CD4-positive, alpha-beta T cell treated with Interleukin-21 for 1 hour (primary cell): ENCODE results near the gene EFHD1.

Source experiments
- DNase-seq: peaks from one replicate; pipeline ENCODE4 v3.0.0-alpha.2; 2020

EFHD1 gene, protein sequence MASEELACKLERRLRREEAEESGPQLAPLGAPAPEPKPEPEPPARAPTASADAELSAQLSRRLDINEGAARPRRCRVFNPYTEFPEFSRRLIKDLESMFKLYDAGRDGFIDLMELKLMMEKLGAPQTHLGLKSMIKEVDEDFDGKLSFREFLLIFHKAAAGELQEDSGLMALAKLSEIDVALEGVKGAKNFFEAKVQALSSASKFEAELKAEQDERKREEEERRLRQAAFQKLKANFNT

DNA sequence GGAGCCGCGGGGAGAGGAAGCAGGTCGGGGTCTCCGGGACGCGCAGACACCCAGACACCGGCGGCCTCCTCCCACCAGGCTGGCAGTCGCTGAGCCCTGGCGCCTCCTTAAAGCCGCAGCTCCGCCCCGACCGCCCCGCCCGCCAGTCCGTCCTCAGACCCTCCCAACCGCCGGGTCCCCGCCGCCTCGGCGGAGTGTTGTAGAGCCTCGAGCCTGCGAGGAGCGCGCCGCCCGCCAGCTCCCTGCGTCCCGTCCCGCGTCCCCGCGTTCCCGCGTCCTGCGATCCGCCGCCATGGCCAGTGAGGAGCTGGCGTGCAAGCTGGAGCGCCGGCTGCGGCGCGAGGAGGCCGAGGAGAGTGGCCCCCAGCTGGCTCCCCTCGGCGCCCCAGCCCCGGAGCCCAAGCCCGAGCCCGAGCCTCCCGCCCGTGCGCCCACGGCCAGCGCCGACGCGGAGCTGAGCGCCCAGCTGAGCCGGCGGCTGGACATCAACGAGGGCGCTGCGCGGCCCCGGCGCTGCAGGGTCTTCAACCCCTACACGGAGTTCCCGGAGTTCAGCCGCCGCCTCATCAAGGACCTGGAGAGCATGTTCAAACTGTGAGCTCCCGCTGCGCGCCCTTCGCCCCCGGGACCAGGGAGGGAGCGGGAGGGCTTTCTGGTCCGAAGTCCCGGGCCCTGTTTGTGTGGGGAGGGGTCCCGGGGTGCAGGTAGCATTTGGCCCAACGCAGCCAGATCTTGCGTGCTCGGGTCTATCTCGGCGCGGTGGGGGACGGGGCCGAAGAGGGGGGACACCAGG is at the start of gene EFHD1:
TSS of gene EFHD1 (plus strand) at position 192 of the 793 bp plus-strand sequence. CDS start at position 293, 101 bp downstream.
- DNase-seq, result peak; percentile 40

DNA sequence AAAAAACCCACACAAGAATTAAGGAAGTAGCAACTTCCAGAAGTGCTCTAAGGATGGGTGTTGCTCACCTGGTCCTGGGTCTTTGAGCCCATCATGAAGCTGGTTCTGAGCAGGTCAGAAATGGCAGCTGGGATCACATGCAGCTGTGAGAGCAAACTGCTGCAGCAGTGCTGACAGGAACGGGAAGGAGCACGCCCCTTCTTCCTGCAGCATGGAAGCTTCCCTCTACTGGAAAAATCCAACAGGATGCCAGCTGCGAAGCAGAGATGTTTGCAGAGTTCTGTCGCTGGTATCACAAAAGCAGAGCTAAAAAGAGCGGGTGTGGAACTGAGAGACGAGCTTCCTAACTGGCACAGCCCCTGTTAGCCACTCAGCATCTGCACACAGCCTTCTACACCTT is 49.2 kb upstream of the EFHD1 start:
- no peak for DNase-seq

DNA sequence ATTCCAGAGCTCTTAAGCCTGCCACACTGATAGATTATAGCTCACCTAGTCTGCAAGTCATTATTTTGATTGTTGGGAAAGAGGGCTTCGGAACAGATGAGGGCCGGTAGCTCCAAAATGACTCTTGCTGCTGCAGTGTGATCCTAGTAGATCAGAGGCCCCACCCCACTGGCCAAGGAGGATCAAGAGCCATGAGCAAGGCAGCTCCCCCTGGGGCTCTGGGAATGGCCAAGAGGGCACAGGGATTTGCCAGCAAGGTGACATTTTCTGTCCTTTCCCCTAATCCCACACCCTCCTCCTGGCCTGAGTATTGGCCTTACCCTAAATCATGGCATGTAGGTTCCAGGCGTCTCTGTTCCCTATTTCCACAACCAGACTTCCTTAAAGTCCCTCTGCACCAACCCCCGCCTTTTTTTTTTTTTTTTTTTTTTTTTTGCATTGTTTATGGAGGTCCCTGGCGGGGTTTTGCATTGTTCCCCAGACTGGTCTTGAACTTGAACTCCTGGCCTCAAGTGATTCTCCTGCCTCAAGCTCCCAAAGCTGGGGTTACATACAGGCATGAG is 46.4 kb upstream of the EFHD1 start:
- DNase-seq, result no peak

DNA sequence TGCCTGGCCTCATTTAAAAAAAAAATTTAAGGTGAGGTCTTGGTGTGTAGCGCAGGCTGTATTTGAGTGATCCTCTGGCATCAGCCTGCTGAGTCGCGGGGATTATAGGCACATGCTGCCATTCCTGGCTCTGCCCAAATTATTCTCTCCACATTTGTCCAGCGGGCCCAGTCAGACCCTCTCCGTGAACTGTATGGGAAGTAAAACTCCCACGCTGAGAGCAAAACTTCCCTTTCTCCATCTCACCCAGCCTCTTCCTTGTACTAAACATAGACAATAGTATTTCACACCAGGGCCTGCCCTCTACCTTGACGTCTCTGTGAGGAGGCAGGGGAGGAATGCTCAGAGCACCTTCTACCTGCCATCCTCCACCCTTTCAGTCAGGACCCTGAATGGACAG is 45.9 kb upstream of the EFHD1 start:
- no peak for DNase-seq

DNA sequence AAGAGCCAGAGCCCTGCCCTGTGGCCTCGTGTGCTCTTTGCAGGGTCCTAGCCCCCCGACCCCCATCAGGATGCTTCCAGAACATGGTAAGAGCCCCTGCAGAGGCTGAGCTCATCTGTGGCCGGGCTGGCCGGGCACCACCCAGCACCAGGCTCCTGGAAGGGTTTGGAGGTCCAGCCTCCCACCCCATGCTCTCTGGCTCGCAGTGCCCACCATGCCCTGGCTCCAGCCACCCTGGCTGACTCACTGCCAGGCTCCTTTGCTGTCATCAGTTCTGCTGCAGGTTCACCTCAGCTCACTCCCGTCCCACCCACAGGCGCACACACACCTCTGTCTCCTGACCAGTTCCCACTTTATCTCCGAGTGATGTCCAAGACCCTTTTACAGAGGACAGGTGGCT is 45.4 kb upstream of the EFHD1 start:
- DNase-seq, result no peak

DNA sequence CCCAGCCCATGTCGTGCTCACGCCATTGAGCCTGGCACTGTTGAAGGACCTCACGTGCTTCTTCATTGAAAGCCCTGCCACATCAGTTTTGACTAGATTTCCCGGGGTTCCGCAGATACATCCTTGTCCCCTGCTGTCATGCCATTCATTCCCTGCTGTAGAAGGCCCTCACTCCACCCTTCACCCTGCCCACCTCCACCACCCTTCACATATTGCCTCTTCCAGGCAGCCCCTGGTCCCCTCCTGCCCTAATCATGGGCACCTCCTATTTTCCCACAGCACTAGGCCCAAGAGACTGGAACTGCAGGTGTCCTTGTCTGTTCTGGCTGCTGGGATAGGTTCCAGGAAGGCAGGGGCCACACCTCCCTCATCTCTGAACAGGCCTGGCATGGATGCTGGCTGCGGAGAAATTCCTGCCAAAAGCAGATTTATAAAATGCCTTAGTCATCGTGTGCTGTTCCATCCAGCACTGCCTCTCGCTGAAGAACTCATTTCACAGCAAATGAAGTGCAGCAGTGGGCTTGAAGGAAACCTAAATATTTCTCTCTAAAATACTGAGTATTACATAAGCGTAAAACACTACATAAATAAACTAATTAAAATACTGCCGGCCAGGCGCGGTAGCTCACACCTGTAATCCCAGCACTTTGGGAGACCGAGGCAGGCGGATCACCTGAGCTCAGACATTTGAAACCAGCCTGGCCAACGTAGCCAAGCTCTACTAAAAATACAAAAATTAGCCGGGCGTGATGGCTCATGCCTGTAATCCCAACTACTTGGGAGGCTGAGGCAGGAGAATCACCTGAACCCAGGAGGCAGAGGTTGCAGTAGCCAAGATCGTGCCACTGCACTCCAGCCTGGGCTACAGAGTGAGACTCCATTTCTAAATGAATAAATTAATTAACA is 44.5 kb upstream of the EFHD1 start:
- no peak for DNase-seq

DNA sequence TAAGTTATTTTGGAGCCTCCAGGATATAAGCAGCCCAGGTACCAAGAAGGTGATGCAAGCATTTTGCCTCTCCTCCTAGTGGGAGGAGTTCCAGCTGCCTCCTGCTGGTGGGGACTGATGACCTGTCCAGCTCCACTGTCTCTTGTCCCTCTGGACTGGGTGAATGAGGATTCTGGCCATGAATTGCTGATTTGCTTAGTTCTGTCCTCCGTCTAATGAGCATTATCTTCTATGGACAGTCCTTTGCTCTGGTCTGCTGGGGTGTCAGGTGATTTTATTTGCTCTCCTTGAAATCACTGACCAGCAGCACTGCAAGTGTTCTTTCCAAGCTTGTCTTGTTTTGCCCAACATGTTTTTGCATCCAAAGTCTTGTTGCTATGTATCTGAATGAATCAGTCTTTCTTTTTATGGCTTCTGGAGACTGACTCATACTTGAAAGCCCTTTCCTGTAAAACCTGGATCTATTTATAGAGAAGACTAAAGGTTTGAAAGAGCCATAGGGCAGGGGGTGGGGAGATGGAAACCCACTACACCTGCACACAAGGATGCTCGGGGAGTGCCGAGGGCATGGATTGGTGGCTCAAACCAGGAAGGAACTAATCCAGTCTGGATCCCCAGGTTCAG is 40.5 kb upstream of the EFHD1 start:
- no peak for DNase-seq

DNA sequence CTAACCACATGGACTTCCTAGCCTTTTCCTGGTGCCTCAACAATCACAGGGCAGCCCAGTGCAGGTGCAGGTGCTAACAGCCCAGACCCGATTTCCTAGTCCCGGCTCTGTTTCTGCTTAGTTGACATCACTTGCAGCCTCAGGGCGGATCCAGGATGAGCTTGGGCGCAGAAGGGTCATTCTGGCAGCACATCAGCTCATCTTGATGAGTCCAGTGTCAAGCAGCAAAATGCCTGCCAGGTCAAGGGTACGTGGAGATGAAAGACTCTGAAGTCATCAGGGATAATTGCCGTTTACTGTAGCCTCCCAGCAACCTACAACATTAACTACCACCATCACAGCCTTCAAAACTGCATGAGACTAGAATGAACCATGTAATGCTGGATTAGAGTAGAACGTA is 39.4 kb upstream of the EFHD1 start:
- DNase-seq, result no peak

DNA sequence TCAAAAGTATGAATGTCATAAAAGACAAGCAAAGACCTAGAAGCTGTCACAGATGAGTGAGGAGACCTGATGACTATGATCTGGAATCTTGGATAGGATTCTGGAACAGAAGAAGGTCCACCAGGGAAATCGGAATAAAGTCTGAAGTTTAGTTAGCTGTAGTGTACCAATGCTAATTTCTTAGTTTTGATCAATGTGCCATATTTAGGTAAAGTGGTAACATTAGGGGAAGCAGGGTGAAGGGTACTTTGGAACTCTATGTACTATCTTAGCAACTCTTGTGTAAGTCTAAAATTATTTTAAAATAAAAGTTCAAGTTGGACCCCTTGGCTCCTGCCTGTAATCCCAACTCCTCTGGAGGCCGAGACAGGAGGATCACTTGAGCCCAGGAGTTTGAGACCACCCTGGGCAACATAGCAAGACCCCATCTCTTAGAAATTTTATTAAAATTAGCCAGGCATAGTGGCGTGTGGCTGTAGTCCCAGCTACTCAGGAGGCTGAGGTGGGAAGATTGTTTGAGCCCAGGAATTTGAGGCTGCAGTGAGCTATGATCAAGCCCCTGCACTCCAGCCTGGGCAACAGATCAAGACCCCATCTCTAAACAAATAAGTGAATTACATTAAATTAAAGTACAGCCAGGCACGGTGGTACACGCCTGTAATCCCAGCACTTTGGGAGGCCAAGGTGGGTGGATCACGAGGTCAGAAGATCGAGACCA is 35.9 kb upstream of the EFHD1 start:
- DNase-seq, result no peak

DNA sequence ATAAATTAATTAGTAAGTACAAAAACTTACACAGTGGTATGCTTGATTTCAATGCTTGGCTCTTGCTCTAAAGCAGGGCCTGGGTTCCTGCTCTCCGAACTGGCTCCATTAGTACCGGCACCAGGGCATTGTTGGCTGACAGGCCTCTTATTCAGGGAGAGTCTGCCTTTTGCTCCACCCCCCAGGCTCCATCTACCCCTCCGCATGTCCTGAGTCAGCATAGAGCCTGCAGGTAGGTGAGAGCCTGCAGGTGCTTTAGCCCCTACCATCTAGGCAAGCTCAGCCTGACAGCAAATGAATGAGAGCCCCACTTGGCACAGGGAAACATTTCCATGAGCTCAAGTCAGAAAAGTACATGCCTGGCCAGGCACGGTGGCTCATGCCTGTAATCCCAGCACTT is 35.1 kb upstream of the EFHD1 start:
- DNase-seq, result no peak

DNA sequence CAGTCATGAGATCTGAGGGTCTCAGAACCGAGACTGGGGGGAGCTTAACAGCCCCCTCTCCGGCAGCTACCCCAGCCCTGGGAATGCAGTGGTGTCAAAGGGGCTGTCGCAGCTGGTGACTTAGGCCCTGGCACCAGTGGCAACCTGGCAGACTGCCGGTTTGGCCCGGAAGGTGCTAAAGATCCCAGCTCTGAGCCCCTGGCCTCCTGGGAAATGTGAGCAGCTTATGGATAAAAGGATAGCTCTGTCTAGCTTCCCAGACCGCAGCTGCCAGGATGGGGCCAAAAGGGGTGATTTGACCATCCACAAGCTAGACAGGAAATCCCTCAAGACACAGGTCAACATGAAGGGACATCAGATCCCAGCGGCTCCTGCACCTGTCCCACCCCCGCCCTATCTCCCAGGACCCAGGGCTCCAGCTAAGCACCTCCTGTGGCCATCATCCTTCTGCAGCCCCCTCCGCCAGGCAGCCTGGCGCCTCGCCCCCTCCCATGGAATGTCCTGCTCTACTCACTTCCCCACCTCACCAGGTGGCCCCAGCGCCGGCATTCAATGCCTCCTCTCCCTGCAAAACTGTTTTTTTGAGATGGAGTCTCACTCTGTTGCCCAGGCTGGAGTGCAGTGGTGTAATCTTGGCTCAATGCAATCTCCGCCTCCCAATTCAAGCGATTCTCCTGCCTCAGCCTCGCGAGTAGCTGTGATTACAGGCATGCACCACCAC is 33.2 kb upstream of the EFHD1 start:
- DNase-seq, result no peak

DNA sequence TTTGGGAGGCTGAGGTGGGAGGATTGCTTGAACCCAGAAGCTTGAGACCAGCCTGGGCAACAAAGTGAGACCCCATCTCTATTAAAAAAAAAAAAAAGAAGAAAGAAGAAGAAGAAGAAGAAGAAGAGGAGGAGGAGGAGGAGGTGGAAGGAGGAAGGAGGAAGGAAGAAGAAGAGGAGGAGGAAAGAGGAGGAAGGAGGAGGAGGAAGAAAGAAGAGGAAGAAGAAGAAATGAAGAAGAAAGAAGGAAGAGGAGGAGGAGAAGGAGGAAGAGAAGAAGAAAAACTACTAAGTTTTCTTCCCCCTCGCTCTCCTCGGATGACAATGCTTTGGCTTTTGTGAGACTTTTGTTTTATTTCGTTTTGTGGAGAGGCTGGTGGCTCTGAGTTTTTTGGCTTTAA is 30.1 kb upstream of the EFHD1 start:
- DNase-seq, result no peak

DNA sequence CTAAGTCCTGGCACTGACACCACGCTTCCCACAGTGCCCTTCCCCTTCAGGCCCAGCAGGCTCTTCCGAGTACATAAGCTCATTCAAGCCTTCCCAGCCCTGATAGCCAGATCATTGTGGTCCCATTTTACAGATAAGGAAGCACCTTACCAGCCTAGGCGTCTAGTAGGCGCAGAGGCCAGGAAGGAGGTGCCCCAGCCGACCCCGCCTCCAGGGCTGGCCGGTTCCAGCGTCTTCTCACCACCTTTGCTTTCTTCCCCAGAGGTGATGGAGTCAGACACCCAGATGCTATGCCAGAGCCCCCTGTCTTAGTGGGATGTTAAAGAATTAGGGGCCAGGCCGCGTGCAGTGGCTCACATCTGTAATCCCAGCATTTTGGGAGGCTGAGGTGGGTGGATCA is 28.9 kb upstream of the EFHD1 start:
- no peak for DNase-seq

DNA sequence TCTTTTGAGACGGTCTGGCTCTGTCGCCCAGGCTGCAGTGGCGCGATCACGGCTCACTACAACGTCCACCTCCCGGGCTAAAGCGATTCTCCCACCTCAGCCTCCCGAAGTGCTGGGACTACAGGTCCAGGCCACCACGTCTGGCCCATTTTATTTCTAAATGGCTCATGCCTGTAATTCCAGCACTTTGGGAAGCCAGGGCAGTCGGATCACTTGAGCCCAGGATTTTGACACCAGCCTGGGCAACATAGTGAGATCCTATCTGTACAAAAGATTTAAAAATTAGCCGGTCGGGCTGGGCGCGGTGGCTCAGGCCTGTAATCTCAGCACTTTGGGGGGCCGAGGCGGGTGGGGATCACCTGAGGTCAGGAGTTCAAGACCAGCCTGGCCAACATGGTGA is 26.4 kb upstream of the EFHD1 start:
- no peak for DNase-seq

DNA sequence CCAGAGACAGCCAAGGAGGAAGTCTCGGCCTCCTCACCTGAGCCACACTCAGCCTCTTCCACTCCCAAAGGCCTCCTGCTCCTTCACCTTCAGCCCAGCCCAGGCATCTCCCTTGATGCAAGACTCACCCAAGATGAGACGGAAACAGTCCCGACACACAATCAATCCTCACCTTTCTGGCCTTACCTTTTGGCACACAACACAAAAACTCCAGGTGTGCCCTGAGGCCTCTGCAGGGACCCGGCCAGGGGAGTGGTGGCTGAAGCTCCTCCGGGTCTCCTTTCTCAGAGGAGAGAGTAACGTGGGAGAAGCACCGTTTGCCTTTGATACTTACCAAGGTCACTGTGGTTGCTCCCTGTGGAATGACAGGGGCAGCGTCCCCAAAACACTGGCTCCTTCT is 23.8 kb upstream of the EFHD1 start:
- DNase-seq, result no peak

DNA sequence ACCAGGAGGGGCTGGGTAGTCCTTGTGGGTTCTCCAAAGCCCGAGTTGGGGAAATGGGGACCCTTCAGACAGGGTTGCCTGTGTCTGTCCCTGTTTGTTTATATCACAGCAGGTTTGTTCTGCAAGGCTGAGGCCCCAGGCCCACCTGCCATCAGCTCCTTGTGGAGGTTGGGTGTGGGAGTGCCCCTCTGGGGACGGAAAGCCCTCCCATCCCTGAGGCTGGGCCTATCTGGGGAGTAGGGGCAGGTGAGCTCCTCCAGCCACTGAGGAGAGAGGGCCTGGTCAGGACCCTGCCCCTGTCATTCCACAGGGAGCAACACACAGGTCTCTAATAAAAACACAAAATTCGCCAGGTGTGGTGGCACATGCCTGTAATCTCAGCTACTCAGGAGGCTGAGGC is 23.3 kb upstream of the EFHD1 start:
- DNase-seq, result no peak

DNA sequence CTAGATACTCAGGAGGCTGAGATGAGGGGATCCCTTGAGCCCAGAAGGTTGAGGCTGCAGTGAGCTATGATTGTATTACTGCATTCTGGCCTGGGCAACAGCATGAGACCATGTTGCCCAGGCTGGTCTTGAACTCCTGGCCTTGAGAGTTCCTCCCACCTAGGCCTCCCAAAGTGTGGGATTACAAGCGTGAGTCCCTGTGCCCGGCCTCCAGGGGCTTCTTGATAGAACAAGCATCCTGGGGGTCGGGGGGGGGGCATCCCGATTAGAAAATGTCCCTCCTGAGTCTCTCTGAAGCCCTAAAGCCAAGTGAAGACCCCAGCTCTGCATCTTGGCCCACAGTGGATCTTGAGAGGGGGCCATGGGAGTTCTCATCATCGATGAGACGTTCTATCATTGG is 22.3 kb upstream of the EFHD1 start:
- no peak for DNase-seq

DNA sequence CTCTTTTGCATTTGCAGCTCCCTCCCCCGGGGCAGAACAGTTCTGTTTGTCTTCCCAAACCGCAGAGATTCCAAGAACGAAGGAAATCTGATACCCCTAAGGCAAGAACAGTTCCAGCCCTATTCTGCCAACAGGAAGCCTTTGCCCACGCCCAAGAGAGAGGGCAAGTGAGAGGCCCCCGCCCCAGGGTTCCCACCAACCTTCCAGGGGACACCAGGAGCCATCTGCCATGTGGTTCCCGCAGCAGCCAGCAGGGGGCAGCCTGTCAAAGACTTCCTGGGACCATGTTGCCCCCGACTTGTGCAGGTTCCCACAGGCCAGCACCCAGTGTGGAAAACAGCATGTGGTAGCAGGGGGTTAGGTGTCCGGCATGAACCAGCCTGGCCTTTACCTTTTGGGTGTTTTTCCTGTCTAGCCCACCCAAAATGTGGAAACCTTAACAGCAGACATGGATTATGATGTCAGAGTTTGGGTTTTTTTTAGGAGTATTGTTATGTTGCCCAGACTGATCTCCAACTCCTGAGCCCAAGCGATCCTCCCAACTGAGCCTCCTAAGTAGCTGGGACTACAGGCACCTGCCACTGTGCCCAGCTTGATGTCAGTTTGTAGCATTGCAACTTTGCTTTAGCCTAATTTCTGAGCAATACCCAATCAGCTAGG is 21.7 kb upstream of the EFHD1 start:
- DNase-seq, result peak; percentile 65

DNA sequence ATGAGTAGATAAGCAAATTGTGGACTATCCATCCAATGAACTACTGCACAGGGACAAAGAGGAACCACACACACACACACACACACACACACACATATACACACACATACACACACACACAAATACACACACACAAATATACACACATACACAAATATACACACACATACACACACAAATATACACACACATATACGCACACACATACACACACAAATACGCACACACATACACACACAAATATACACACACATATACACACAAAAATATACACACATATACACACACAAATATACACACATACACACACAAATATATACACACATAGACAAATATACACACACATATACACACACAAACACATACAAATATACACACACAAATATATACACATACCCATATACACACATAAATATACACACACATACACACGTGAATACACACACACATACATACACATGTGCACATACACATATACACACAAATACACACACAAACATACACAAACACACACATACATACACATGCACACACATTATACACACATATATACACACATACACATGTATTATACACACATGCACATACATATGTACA is 19.8 kb upstream of the EFHD1 start:
- no peak for DNase-seq

DNA sequence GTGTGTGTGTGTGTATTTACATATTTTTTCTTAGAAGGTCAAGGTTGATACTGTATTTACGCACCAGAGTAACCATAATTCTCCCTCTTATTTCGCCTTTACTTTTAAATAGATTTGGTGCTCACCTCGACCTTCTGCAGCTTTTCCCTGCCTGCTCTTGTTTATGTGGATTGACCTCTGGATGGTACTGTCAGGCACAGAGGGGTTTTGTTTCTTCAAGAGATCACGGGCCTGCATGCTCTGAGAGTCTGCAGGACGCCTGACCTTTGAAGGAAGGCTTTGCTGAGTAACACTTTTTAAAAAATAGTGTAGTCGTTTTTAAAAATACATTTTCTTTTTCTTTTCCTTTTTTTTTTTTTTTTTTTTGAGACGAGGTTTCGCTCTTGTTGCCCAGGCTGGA is 18.1 kb upstream of the EFHD1 start:
- no peak for DNase-seq

DNA sequence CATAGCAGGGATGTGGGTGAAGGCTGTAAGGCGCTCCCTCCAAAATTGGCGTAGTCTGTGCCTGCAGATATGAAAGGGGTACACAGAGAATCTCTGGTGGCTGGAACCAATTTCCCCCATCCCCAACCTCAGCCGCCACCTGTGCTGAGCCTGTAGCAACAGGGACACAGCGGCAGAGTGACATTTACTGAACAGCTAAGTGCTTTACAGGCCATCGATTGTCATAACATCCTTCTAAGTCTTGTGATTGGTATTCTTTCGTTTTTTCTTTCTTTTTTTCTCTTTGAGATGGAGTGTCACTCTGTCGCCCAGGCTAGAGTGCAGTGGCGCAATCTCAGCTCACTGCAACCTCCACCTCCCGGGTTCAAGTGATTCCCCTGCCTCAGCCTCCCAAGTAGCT is 12.2 kb upstream of the EFHD1 start:
- no peak for DNase-seq
